HG02759 (cell line): ENCODE measurements around the gene LSP1.

ENCODE experiments used
- ATAC-seq: cut with Tn5 transposase; IDR thresholded peaks from one replicate; pipeline ENCODE4 v1.9.1; 2021; ENCODE audit warnings: mild to moderate bottlenecking, moderate library complexity; ENCODE audit not compliant: unreplicated experiment

The LSP1 gene

DNA sequence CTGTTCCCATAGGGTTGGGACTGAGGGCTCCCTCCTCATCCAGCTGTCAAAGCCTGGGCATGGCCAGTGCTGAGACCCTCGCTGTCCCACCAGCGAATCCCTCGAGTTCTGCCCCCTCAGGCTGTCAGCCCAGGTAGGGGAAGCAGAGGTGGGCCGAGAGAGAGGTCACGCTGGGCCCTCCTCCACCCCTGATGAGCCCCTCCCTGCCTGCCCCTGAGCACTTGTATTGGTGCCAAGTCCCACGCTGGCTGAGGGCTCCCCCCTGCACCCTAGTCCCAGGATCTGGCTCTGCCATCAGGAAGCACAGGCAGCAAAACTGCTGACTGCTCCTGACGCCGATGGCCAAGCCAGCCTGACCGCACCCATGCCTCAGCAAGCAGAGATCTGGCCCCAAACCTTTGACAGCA lies 35.5 kb downstream of the LSP1 start:
- no peak for ATAC-seq

DNA sequence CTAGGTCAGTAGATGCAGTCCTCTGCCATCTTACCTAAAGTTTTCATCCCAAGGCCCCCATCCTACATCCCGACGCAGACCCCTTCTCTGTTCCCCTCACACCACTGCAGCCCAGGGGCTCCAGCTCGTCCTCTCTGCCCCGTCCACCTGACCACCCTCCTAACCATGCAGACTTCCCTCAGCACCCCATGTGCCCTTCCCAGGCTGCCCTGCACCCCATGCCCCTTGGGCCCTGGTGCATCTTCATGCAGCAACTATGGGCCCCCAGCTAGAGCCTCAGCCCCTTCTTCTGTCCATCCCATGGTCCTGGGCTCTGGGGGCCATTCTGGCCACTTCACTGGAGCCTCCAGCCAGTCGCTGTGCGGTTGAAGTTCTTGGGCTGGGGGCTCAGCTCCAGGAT lies 35.9 kb downstream of the LSP1 start:
- no peak for ATAC-seq

DNA sequence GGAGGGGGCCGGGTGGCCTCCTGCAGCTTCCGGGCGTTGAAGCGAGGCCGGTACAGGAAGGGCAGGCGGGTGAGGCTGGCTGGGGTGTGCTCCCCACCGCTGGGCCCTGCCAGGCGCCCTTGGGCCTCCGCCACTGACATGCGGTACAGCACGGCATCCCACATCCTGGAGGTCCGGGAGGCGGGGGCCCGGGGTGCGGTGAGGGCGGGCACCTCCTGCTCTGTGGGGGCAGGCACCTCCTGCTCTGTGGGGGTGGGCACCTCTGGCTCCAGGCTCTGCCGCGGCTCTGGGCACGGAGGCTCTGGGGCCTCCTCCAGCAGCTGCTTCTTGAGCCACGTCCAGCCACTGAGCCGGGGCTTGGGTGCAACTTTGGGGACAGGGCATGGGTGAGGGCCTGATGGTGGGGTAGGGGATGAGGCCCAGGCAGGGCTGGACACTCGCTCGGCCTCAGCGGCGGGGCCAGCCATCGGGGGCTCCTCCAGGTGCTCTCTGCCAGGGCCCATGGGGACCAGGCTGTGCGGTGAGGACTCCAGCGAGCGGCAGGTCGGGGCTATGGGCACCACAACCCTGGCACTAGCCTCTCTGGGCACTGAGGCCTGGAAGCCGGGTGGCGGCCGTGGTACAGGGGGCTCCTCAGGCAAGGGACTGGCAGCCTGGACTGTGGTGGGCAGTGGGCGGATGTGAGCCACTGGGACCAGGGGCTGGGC lies 36.5 kb downstream of the LSP1 start:
- no peak for ATAC-seq

DNA sequence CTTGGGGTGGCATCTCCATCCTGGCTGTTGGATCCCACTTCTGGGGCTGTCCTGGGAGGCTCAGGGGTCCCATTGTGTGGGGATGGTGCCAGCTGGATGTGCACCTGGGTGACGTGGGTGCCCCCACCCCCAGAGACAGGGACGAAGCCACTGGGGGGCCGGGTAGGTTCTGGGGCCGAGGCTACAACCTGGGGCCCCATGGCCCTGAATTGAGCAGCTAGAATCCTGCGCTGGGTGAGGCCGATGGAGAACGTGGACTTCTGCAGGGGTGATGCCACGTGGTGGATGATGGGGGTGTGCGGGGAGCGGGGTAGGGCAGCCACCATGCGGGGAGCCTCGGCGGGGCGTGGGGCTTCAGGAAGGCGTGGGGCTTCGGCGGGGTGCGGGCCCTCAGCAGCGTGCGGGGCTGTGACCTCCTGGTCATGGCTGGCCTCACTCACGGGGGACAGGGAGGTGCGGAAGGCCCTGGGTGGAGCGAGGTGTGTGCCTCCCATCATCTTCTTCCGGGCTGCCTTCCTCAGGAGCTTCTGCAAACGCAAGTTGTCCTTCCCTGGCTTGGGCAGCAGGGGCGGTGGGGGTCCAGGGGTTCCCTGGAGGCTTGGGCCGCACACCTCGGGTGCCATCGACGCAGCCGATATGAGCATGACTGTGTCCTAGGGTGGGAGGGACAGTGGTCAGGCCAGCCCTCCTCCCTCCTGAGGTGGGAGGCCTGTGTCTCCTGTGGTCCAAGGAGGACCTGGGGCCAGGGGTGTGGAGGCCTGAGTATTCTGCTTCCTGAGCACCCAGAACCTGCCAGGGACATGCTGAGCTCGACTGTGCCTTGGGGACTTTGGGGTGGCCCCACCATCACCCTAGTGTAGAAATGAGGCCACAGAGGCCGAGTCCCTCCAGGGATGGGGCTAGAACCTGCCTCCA lies 37.3 kb downstream of the LSP1 start:
- ATAC-seq = no peak

DNA sequence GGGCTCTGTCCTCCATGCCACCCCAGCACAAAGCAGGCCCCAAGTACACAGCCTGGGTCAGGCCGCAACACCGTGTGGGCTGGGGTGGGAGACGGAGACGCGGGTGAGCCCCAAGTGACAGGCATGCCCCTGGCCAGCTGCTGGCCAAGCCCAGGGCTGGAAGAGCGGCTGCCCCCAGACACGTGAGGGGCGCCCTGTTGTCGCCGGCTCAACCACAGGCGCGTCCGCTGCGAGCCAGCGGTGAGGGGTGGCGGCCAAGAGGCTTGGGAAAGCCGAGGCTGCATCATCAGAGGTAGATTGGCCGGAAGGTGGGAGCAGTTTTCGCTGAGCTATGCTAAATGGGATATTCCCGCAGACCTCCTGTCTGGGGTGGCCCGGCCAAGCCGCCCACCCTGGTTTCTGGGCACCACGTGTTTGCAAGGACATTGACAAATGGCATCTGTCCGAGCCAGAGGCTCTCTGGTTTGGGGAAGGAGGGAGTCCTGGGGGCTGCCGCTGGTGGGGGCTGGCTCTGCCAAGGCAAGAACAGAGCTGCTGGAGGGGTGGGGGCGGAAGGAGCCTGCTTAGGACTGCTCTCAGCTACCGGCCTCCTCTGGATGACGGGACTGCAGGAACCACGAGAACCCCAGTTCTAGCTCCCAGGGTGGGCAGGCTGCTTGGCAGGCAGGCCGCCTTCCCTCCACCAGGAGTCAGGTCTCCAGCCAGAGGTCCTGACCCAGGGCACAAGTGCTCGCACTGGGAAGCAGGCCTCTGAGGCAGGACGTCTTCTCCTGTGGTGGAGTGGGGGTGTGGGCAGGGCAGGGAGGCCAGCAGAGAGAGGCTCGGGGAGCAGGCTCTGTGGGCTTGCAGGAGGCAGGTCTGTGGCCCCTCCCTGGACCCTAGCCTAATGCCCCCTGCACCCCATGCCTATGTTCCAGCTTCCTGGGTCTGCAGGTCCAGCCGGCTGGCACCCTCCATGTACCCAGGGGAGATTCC lies 38.3 kb downstream of the LSP1 start:
- ATAC-seq = no peak

DNA sequence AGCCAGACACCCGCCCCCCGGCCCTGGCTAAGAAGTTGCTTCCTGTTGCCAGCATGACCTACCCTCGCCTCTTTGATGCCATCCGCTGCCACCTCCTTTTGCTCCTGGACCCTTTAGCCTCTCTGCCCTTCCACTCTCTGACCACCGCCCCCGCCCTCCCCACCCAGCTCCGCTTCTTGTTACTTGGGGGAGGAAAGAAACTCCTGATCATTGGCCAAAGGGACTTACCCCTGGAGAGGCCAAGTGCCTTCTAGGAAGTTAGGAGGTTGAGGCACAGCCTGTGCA lies 38.9 kb downstream of the LSP1 start, which contains the start of gene PRR33:
Gene PRR33, minus strand, starts transcription at position 65 of the 285 bp plus-strand sequence. CDS start 1,311 bp downstream, outside the sequence.
- no peak for ATAC-seq

DNA sequence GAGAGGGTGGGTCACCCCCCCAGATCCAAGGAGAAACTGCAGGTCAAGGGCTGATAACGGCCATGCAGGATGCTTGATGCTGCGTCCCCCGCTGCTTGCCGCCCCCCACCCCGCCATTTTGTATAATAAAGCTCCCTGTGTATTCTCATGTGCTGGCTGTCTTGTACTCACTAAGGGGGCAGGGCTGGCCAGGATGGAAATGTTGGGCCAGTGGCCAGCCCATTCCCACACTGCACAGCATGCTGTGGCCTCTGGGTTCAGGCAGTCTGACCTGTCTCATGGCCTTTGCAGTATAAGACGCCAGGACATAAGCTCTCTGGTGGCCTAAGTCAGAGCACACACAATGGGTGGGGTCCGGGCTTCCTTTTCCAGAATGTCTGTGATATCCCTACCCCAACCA lies 39.2 kb downstream of the LSP1 start:
- ATAC-seq = no peak

DNA sequence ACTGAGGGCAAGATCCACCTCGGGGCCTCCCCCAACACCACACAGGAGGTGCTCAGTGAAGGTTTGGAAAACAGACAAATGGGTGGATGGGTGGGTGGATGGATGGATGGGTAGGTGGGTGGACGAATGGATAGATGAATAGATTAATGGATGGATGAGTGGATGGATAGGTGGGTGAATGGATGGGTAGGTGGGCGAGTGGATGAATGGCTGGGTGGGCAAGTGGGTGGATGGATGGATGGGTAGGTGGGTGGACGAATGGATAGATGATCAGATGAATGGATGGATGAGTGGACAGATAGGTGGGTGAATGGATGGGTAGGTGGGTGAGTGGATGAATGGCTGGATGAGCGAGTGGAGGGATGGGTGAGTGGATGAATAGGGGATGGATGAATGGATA lies 39.7 kb downstream of the LSP1 start:
- ATAC-seq = no peak

DNA sequence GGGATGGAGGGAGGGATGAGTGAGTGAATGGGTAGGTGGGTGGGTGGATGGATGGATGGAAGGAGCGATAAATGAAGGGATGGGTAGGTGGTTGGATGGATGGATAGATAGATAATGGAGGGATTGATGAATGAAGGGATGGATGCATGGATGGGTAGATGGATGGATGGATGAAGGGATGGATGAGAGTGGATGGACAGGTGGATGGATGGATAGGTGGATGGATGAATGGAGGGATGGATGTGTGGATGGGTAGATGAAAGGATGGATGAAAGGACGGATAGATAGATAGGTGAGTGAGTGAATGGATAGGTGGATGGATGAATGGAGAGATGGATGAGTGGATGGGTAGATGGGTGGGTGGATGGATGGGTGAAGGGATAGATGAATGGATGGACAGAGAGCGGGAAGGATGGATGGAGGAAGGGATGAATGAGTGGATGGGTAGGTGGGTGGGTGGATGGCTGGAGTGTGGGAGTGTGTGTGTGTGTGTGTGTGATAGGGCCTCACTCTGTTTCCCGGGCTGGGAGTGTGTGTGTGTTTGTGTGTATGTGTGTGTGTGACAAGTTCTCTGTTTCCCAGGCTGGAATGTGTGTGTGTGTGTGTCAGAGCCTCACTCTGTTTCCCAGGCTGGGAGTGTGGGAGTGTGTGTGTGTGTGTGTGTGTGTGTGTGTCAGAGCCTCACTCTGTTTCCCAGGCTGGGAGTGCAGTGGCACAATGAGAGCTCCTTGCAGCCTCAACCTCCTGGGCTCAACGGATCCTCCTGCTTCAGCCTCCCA lies 40.9 kb downstream of the LSP1 start:
- ATAC-seq = no peak

DNA sequence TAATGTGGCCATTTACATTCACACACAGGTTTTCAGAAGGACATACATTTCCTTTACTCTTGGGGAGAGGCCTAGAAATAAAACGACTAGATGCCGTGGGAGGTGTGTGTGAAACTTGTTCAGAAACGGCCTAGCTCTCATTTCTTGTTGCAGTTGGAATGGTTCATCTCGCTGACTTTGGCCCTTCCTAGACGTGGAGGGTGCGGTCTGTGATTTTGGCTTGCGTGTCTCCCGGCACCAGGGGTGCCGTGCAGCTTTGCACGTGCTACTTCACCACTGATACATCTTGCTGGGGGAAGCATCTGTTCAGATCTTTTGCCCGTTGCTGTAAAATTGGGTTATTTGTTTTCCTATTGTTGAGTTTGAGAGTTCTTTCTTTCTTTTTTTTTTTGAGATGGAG lies 41.9 kb downstream of the LSP1 start:
- no peak for ATAC-seq

DNA sequence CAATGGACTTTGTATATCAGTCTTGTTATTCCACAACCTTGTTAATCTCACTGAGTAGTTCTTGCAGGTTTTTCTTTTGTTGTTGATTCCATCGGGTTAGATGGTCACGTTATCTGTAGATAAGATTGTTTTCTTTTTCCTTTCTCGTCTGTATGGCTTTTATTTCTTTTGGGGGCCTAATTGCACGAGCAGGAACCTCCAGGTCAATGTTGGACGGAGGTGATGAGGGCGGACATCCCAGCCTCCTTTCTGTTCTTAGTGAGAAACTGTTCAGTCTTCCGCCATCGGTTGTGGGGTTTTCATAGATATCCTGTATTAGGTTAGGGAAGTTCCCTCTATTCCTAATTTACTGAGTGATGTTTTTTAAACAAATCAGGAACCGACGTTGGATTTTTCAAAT lies 43.6 kb downstream of the LSP1 start:
- ATAC-seq = no peak

DNA sequence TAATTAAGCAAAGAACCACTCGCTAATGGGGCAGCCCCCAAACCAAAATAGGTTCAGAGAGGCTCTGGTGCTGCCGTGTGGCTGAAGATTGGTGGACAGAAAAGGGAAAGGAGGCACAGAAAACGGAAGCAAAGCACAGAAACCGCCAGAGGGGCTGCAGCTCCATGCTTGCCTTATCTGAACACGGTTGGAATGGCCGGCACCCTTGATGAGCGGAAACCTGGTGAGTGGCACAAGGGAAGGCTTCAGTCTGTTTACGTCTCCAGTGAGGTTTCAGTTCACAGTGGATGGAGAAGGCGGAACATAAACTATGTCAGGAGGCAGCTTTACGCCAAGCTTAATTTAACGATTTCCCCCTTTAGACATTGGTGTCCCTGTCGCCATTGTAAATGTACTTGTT lies 44.0 kb downstream of the LSP1 start:
- no peak for ATAC-seq

DNA sequence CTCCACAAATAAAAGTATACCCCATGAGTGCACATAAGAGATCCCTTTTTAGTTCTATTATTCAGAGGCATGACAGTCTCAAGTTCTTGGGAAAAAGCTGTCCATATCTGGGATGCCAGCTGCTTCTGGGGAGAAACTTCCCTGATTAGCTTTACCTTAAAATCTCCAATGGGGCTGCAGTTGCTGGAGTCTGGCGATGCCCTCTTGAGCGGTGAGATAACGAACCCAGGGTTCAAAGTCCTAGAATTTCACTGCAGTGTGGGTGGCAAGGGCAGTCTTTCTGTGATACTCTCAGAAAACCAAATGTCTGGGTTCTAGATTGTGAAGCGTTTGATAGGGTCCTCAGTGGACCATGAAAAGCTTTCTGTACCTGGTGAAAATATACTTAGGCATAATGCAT lies 46.2 kb downstream of the LSP1 start:
- no peak for ATAC-seq

DNA sequence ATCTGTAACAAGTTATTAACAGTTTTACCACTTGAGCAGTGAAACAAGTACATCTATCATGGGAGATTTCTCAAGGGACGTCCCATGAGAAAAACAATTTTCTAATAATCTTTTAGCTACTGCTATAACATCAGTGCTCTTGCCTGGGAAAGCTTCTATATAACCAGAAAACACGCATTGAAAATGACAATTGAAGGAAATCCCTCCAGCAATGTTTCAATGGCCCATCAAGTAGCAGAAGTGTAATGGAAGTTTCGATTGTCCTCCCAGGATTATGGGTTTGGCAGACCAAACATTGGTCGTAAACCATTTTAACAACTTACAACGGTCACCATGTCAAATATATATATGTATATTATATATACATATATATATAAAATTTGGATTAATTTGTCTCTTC lies 46.8 kb downstream of the LSP1 start:
- ATAC-seq = no peak

DNA sequence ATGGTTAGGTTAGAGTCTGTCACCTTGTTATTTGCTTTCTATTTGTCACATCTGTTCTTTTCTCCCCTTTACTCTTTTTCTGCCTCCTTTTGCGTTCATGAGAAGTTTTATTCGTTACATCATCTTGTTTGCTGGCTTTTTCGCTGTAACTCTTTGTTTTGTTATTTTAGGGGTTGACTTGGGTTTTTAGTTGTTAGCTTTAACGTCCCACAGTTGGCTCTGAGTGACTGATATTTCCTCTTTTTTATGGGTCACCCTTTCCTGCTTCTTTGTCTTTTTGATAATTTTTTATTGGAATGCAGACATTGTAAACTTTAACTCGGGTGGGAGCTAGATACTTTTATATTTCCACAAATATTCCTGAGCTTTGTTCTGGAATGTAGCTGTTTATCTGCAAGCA lies 53.3 kb downstream of the LSP1 start:
- no peak for ATAC-seq

DNA sequence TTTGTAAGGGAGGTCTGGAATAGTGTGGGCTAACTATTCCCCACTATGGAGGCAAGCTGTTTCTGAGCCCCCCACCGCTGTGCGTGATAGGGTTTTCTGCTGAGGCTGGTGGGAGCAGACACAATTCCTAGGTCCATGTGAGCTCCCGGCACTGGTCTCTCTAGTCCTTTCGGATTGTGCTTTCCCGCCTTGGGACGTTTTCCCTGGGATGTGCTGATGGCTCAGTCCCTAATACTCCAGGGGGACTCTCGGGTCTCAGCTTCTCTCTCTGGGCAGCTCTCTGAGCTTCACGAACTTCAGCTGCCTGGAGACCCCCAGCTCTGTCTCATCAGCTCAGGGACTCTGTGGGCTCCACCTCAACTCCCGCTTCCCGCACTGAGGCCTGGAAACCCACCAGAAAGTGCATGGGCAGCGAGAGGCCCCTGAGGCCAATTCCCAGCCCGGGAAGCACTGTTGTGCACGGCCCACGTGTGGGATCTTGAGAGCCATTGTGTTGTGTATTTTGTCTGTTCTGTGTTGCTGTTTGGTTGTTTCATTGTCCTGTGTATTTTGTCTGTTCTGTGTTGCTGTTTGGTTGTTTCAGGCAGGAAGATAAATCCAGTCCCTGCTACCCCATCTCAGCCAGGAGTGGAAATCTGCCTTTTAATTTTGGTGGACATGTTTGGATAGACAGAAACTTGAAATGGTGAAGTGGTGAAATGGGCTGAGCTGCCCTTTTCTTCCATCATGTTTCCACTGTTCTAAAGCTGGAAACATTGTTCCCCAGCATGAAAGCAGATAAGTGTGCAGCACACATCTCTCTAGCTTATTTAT lies 53.9 kb downstream of the LSP1 start:
- no peak for ATAC-seq

DNA sequence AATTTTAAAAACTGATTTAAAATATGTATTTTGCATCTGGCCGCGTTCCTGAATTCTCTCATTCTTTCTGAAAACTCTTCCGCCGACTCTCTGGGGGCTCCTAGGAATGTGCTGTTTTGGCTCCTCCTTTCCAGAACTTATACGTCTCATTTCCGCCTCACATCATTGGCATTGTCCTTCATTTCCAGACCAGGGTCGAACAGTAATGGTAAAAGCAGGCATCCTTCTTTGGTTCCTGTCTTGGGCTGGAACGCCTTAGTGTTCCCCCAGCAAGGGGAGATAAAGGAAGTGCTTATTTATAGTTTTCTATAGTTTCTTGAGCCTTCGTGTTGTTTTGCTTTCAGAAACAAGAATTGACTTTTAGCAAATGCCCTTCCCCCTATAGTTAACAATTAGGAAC lies 55.7 kb downstream of the LSP1 start:
- no peak for ATAC-seq

DNA sequence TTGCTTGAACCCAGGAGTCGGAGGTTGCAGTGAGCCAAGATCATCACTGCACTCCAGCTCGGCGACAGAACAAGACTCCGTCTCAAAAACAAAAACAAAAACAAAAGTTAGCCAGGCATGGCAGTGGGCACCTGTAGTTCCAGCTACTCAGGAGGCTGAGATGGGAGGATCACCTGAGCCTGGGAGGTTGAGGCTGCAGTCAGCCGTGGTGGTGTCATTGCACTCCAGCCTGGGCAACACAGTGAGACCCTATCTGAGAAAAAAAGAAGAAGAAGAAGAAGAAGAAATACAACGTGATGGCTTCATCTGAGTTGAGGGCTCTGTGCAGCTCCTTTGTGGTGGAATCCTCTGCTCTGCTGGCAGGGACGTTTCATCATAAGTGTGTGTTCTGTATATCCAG lies 56.6 kb downstream of the LSP1 start:
- no peak for ATAC-seq

DNA sequence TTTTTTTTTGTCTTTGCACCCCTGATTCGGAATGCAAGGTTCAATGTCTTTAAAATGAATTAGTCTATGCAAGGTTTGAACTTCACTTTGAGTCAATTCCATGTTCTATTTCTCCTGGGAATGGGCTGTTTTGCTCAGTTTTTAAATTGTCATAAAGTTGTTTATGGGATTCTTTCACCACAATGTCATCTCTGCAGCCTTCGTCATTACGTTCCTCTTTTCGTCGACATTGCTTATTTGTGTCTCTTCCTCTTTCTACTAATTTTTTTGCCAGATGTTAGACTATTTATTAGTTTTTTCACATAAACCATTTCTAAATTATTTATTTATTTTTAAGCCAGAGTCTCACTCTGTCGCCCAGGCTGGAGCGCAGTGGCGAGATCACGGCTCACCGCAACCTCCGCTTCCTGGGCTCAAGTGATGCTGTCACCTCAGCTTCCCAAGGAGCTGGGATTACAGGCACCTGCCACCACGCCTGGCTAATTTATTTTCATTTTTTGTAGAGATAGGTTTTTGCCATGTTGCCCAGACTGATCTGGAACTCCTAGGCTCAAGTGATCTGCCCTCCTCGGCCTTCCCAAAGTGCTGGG lies 59.5 kb downstream of the LSP1 start:
- ATAC-seq = no peak
